Skeletal muscle satellite cell (primary cell): ENCODE data around the gene KLK13.

Experiments
- H3K27me3 ChIP-seq: 2 replicates; pipeline ENCODE4 v1.7.0; 2013; ENCODE audit warnings: low read length; ENCODE audit not compliant: control insufficient read depth, insufficient read depth
- H3K36me3 ChIP-seq: 2 replicates; pipeline ENCODE4 v1.7.0; 2013; ENCODE audit warnings: mild to moderate bottlenecking, control low read depth, low read length; ENCODE audit not compliant: insufficient read depth
- H3K4me1 ChIP-seq: 2 replicates; pipeline ENCODE4 v1.7.0; 2013; ENCODE audit warnings: low read length; ENCODE audit not compliant: control insufficient read depth, insufficient read depth
- H3K4me2 ChIP-seq: 2 replicates; pipeline ENCODE4 v1.7.0; 2013; ENCODE audit warnings: mild to moderate bottlenecking, low read length
- H3K4me3 ChIP-seq: 2 replicates; pipeline ENCODE4 v1.7.0; 2013; ENCODE audit warnings: low read length
- H3K9ac ChIP-seq: 2 replicates; pipeline ENCODE4 v1.7.0; 2013; ENCODE audit warnings: mild to moderate bottlenecking, low read depth, low read length, moderate library complexity
- H3K9me3 ChIP-seq: replicated peaks from 2 replicates; pipeline ENCODE4 v1.7.0; 2013; ENCODE audit warnings: mild to moderate bottlenecking, control low read depth, low read length

Gene KLK13

GRCh38 chr19:51015691-51016267 lies 49.1 kb downstream of the KLK13 start:
- H3K4me3 ChIP-seq: no peak overlapping the region
- H3K4me1 ChIP-seq: peaks cover 3% of the 10 kb centered on the region
- H3K9me3 ChIP-seq: peaks cover 8% of the 10 kb centered on the region
- H3K27me3 ChIP-seq: peaks cover 15% of the 10 kb centered on the region
- no peak overlapping the region for H3K4me2 ChIP-seq
- H3K9ac ChIP-seq: no peak overlapping the region
- H3K36me3 ChIP-seq: no peaks in the 10 kb centered on the region

- no peak overlapping the region for H3K4me2 ChIP-seq
- no peaks in the 10 kb centered on the region for H3K36me3 ChIP-seq
- peaks cover 8% of the 10 kb centered on the region for H3K9me3 ChIP-seq
- no peak overlapping the region for H3K9ac ChIP-seq
- H3K4me3 ChIP-seq: no peak overlapping the region
- H3K27me3 ChIP-seq: peaks cover 5% of the 10 kb centered on the region
- peaks cover 3% of the 10 kb centered on the region for H3K4me1 ChIP-seq
Observed at GRCh38 chr19:51014242-51014641, 50.6 kb downstream of the KLK13 start.

- Histone ChIP-seq H3K36me3 (no peaks in the 10 kb centered on the region), H3K4me1 (peaks cover 3% of the 10 kb centered on the region), H3K9ac (no peak overlapping the region), H3K9me3 (peaks cover 8% of the 10 kb centered on the region), H3K4me2 (no peak overlapping the region), H3K4me3 (no peak overlapping the region), H3K27me3 (no peaks in the 10 kb centered on the region)
Observed at GRCh38 chr19:51012661-51013190, 52.2 kb downstream of the KLK13 start.

GRCh38 chr19:51010066-51010795 lies 54.7 kb downstream of the KLK13 start:
- H3K4me1 ChIP-seq: no peaks in the 10 kb centered on the region
- H3K27me3 ChIP-seq: no peaks in the 10 kb centered on the region
- no peak overlapping the region for H3K4me2 ChIP-seq
- no peak overlapping the region for H3K4me3 ChIP-seq
- peaks cover 11% of the 10 kb centered on the region for H3K9me3 ChIP-seq
- no peak overlapping the region for H3K9ac ChIP-seq
- no peaks in the 10 kb centered on the region for H3K36me3 ChIP-seq

GRCh38 chr19:51009061-51009891 lies 55.6 kb downstream of the KLK13 start:
- H3K36me3 ChIP-seq: no peaks in the 10 kb centered on the region
- H3K9ac ChIP-seq: no peak overlapping the region
- H3K4me3 ChIP-seq: no peak overlapping the region
- H3K27me3 ChIP-seq: no peaks in the 10 kb centered on the region
- H3K9me3 ChIP-seq: peaks cover 7% of the 10 kb centered on the region
- no peaks in the 10 kb centered on the region for H3K4me1 ChIP-seq
- no peak overlapping the region for H3K4me2 ChIP-seq

GRCh38 chr19:51007488-51007887 lies 57.4 kb downstream of the KLK13 start:
- peaks cover 3% of the 10 kb centered on the region for H3K9me3 ChIP-seq
- no peaks in the 10 kb centered on the region for H3K36me3 ChIP-seq
- H3K9ac ChIP-seq: no peak overlapping the region
- no peaks in the 10 kb centered on the region for H3K4me1 ChIP-seq
- H3K27me3 ChIP-seq: no peaks in the 10 kb centered on the region
- no peak overlapping the region for H3K4me2 ChIP-seq
- no peak overlapping the region for H3K4me3 ChIP-seq

GRCh38 chr19:51006406-51006805 lies 58.5 kb downstream of the KLK13 start:
- Histone ChIP-seq H3K4me3 (no peak overlapping the region), H3K4me2 (no peak overlapping the region), H3K9me3 (peaks cover 3% of the 10 kb centered on the region), H3K9ac (no peak overlapping the region), H3K4me1 (no peaks in the 10 kb centered on the region), H3K27me3 (no peaks in the 10 kb centered on the region), H3K36me3 (no peaks in the 10 kb centered on the region)
